Naive thymus-derived CD8-positive, alpha-beta T cell (primary cell): ENCODE measurements around the gene PHACTR3. TPM values are rescaled to one million over a fixed set of nuclear protein-coding genes. Genes with fewer than 3 reads are reported as not detected.

Experiments
- ATAC-seq, 2 donors: fragments of 150-1000 bp; cut with Tn5 transposase in 1 of 2; sonication (Bioruptor Pico), chemical (Tn5 transposase) in 1 of 2; 1 replicate in 1 of 2; 2 replicates in 1 of 2; pipeline ENCODE4 v1.10.0; 2021; ENCODE audit warnings: mild to moderate bottlenecking in 2 of 2, moderate library complexity in 2 of 2
- POLR2A ChIA-PET: fragments of 350-600 bp; sonication (Branson Sonifier 250); formaldehyde crosslinking; loops from one replicate; lab custom pipeline; 2021; ENCODE audit warnings: antibody characterized with exemption; lab: Charles Lee
- DNase-seq, 10 donors: peaks; one replicate each; pipeline versions ENCODE4 v3.0.0 to v3.0.0-alpha.2; 2020 to 2022
- H3K27ac Mint-ChIP-seq, 10 donors: one replicate each; pipeline ENCODE4 v1.8.0; 2020 to 2022; ENCODE audit warnings: mild to moderate bottlenecking in 10 of 10, mixed read lengths in 10 of 10, moderate library complexity in 4 of 10, inconsistent platforms in 1 of 10
- H3K27me3 Mint-ChIP-seq, 5 donors: one replicate each; pipeline ENCODE4 v1.8.0; 2021 to 2022; ENCODE audit warnings: mixed read lengths in 5 of 5
- H3K36me3 Mint-ChIP-seq, 3 donors: one replicate each; pipeline ENCODE4 v1.8.0; 2020 to 2022; ENCODE audit warnings: mixed read lengths in 3 of 3, mild to moderate bottlenecking in 2 of 3, inconsistent platforms in 1 of 3
- H3K4me1 Mint-ChIP-seq, 4 donors: one replicate each; pipeline ENCODE4 v1.8.0; 2021 to 2022; ENCODE audit warnings: mixed read lengths in 4 of 4
- H3K4me3 Mint-ChIP-seq, 10 donors: one replicate each; pipeline ENCODE4 v1.8.0; 2020 to 2022; ENCODE audit warnings: mild to moderate bottlenecking in 10 of 10, mixed read lengths in 10 of 10, moderate library complexity in 6 of 10, inconsistent platforms in 1 of 10
- H3K9me3 Mint-ChIP-seq, 9 donors: one replicate each; pipeline ENCODE4 v1.8.0; 2020 to 2022; ENCODE audit warnings: mixed read lengths in 9 of 9, mild to moderate bottlenecking in 3 of 9, inconsistent platforms in 1 of 9, moderate library complexity in 1 of 9
- polyA plus RNA-seq, 3 donors: library from polyadenylated mRNA; unstranded; fragments of 300-500 nt; fragmentation: Illumina TruSeq; gene quantifications; one replicate each; pipeline ENCODE4 v1.2.3, GENCODE V29; 2021
- total RNA-seq, 8 experiments: library from RNA in 2 of 8; stranded (reverse) in 2 of 8; gene quantifications; one replicate each; pipeline ENCODE4 v1.2.3 and lab custom pipeline; 2021 to 2026

Gene PHACTR3
- total and polyA plus RNA-seq, 5 experiments from 2014 or later, result not detected

GRCh38 chr20:59676851-59677182, 72.5 kb downstream of the PHACTR3 start:
- no peak overlapping the region for H3K4me3 Mint-ChIP-seq
- H3K27me3 Mint-ChIP-seq, result peaks cover 6 to 52% (median 14%) of the 10 kb centered on the region in 5 donors
- no peaks in the 10 kb centered on the region for H3K36me3 Mint-ChIP-seq
- POLR2A ChIA-PET, result no interaction called here
- peaks cover 0 to 4% (median 0%) of the 10 kb centered on the region in 9 donors for H3K9me3 Mint-ChIP-seq
- DNase-seq (no peak), ATAC-seq (no peak)
- no peak overlapping the region for H3K27ac Mint-ChIP-seq
- H3K4me1 Mint-ChIP-seq, result no peaks in the 10 kb centered on the region

- H3K4me3 Mint-ChIP-seq, result no peak overlapping the region
- no peaks in the 10 kb centered on the region for H3K4me1 Mint-ChIP-seq
- H3K27me3 Mint-ChIP-seq, result peaks cover 6 to 52% (median 17%) of the 10 kb centered on the region in 5 donors
- H3K9me3 Mint-ChIP-seq, result peaks cover 0 to 4% (median 0%) of the 10 kb centered on the region in 9 donors
- H3K27ac Mint-ChIP-seq, result no peak overlapping the region
- H3K36me3 Mint-ChIP-seq, result no peaks in the 10 kb centered on the region
- ATAC-seq, result no peak
- DNase-seq, result no peak
- POLR2A ChIA-PET, result no interaction called here
Observed at GRCh38 chr20:59677586-59677985, 73.2 kb downstream of the PHACTR3 start.

- DNase-seq, result no peak
- no peak overlapping the region for H3K27ac Mint-ChIP-seq
- POLR2A ChIA-PET, result no interaction called here
- H3K4me1 Mint-ChIP-seq, result no peaks in the 10 kb centered on the region
- H3K9me3 Mint-ChIP-seq, result peaks cover 0 to 4% (median 0%) of the 10 kb centered on the region in 9 donors
- H3K4me3 Mint-ChIP-seq, result no peak overlapping the region
- no peaks in the 10 kb centered on the region for H3K36me3 Mint-ChIP-seq
- no peak for ATAC-seq
- H3K27me3 Mint-ChIP-seq, result peaks cover 6 to 52% (median 17%) of the 10 kb centered on the region in 5 donors
Observed at GRCh38 chr20:59678288-59678687, 73.9 kb downstream of the PHACTR3 start.

GRCh38 chr20:59678951-59679350, 74.6 kb downstream of the PHACTR3 start:
- Mint-ChIP-seq H3K9me3 (peaks cover 0 to 4% (median 0%) of the 10 kb centered on the region in 9 donors), H3K4me1 (no peaks in the 10 kb centered on the region), H3K36me3 (no peaks in the 10 kb centered on the region), H3K4me3 (no peak overlapping the region), H3K27me3 (peaks cover 6 to 52% (median 17%) of the 10 kb centered on the region in 5 donors), H3K27ac (no peak overlapping the region)
- POLR2A ChIA-PET, result no interaction called here
- ATAC-seq (no peak), DNase-seq (no peak)

- ATAC-seq, result no peak
- POLR2A ChIA-PET, result no interaction called here
Observed at GRCh38 chr20:59680148-59680650, 75.9 kb downstream of the PHACTR3 start.

GRCh38 chr20:59680852-59681251, 76.5 kb downstream of the PHACTR3 start:
- Mint-ChIP-seq H3K27ac (no peak overlapping the region), H3K27me3 (peaks cover 6 to 44% (median 14%) of the 10 kb centered on the region in 5 donors), H3K4me3 (no peak overlapping the region), H3K4me1 (no peaks in the 10 kb centered on the region), H3K36me3 (no peaks in the 10 kb centered on the region), H3K9me3 (peaks cover 0 to 4% (median 0%) of the 10 kb centered on the region in 9 donors)
- DNase-seq (no peak), ATAC-seq (no peak)
- POLR2A ChIA-PET, result no interaction called here

More at GRCh38 chr20:59680148-59680650, 75.9 kb downstream of the PHACTR3 start:
- Mint-ChIP-seq H3K36me3 (no peaks in the 10 kb centered on the region), H3K9me3 (peaks cover 0 to 4% (median 0%) of the 10 kb centered on the region in 9 donors), H3K4me3 (no peak overlapping the region), H3K27ac (no peak overlapping the region), H3K27me3 (peaks cover 6 to 50% (median 17%) of the 10 kb centered on the region in 5 donors), H3K4me1 (no peaks in the 10 kb centered on the region)
- DNase-seq, result no peak

GRCh38 chr20:59682603-59683002, 78.3 kb downstream of the PHACTR3 start:
- Mint-ChIP-seq H3K36me3 (no peaks in the 10 kb centered on the region), H3K4me3 (no peak overlapping the region), H3K9me3 (peaks cover 0 to 4% (median 0%) of the 10 kb centered on the region in 9 donors), H3K27ac (peak overlapping the region in 1 of 10 donors; percentile 3), H3K4me1 (no peaks in the 10 kb centered on the region), H3K27me3 (peaks cover 4 to 26% (median 10%) of the 10 kb centered on the region in 5 donors)
- POLR2A ChIA-PET, result no interaction called here
- no peak for ATAC-seq
- DNase-seq, result no peak

- POLR2A ChIA-PET, result no interaction called here
- no peak overlapping the region for H3K4me3 Mint-ChIP-seq
- no peak for DNase-seq
Observed at GRCh38 chr20:59683181-59683580, 78.8 kb downstream of the PHACTR3 start.

GRCh38 chr20:59684685-59685242, 80.4 kb downstream of the PHACTR3 start:
- peaks cover 0 to 9% (median 6%) of the 10 kb centered on the region in 5 donors for H3K27me3 Mint-ChIP-seq
- H3K27ac Mint-ChIP-seq, result no peak overlapping the region
- H3K36me3 Mint-ChIP-seq, result no peaks in the 10 kb centered on the region
- no peak overlapping the region for H3K4me3 Mint-ChIP-seq
- no peaks in the 10 kb centered on the region for H3K4me1 Mint-ChIP-seq
- POLR2A ChIA-PET, result no interaction called here
- peaks cover 0 to 6% (median 0%) of the 10 kb centered on the region in 9 donors for H3K9me3 Mint-ChIP-seq
- ATAC-seq (no peak), DNase-seq (no peak)

More at GRCh38 chr20:59683181-59683580, 78.8 kb downstream of the PHACTR3 start:
- Mint-ChIP-seq H3K27me3 (peaks cover 4 to 21% (median 6%) of the 10 kb centered on the region in 5 donors), H3K4me1 (no peaks in the 10 kb centered on the region), H3K36me3 (no peaks in the 10 kb centered on the region), H3K9me3 (peaks cover 0 to 4% (median 0%) of the 10 kb centered on the region in 9 donors), H3K27ac (no peak overlapping the region)
- no peak for ATAC-seq

- DNase-seq (no peak), ATAC-seq (no peak)
- Mint-ChIP-seq H3K27ac (no peak overlapping the region), H3K4me1 (no peaks in the 10 kb centered on the region), H3K4me3 (no peak overlapping the region), H3K9me3 (peaks cover 0 to 4% (median 0%) of the 10 kb centered on the region in 9 donors), H3K36me3 (no peaks in the 10 kb centered on the region), H3K27me3 (peaks cover 0 to 15% (median 5%) of the 10 kb centered on the region in 5 donors)
- POLR2A ChIA-PET, result no interaction called here
Observed at GRCh38 chr20:59686404-59687346, 82.3 kb downstream of the PHACTR3 start.

GRCh38 chr20:59688356-59688755, 84.0 kb downstream of the PHACTR3 start:
- DNase-seq, result no peak
- H3K4me1 Mint-ChIP-seq, result no peaks in the 10 kb centered on the region
- ATAC-seq, result no peak
- H3K9me3 Mint-ChIP-seq, result peaks cover 0 to 4% (median 0%) of the 10 kb centered on the region in 9 donors
- H3K36me3 Mint-ChIP-seq, result no peaks in the 10 kb centered on the region
- H3K4me3 Mint-ChIP-seq, result no peak overlapping the region
- no peak overlapping the region for H3K27ac Mint-ChIP-seq
- H3K27me3 Mint-ChIP-seq, result peaks cover 0 to 16% (median 8%) of the 10 kb centered on the region in 5 donors
- POLR2A ChIA-PET, result no interaction called here

GRCh38 chr20:59688999-59689398, 84.7 kb downstream of the PHACTR3 start:
- H3K36me3 Mint-ChIP-seq, result no peaks in the 10 kb centered on the region
- H3K27ac Mint-ChIP-seq, result no peak overlapping the region
- H3K9me3 Mint-ChIP-seq, result peaks cover 0 to 4% (median 0%) of the 10 kb centered on the region in 9 donors
- no peak for ATAC-seq
- no peak for DNase-seq
- POLR2A ChIA-PET, result no interaction called here
- H3K27me3 Mint-ChIP-seq, result peaks cover 0 to 20% (median 13%) of the 10 kb centered on the region in 5 donors
- no peak overlapping the region for H3K4me3 Mint-ChIP-seq
- H3K4me1 Mint-ChIP-seq, result no peaks in the 10 kb centered on the region

GRCh38 chr20:59690101-59690500, 85.8 kb downstream of the PHACTR3 start:
- POLR2A ChIA-PET, result no interaction called here
- peaks cover 0 to 27% (median 21%) of the 10 kb centered on the region in 5 donors for H3K27me3 Mint-ChIP-seq
- no peak overlapping the region for H3K4me3 Mint-ChIP-seq
- ATAC-seq (no peak), DNase-seq (no peak)
- H3K9me3 Mint-ChIP-seq, result peaks cover 0 to 4% (median 0%) of the 10 kb centered on the region in 9 donors
- H3K36me3 Mint-ChIP-seq, result no peaks in the 10 kb centered on the region
- no peaks in the 10 kb centered on the region for H3K4me1 Mint-ChIP-seq
- H3K27ac Mint-ChIP-seq, result no peak overlapping the region
